ENCODE results near the gene TECTB. TPM values are rescaled to one million over a fixed set of nuclear protein-coding genes. Genes with fewer than 3 reads are reported as not detected.

The TECTB gene
- total RNA-seq: not detected
- polyA plus RNA-seq (2013, experiment 1 of 2): not detected
- 0.21 TPM for polyA plus RNA-seq (2013, experiment 2 of 2)
- long read RNA-seq, experiment 1: 0 reads
- long read RNA-seq, experiment 2: 0 reads
- long read RNA-seq, experiment 3: 0 reads
- long read RNA-seq, experiment 4: 0 reads

GRCh38 chr10:112283100-112283499 lies at the start of gene TECTB:
TECTB (plus strand) TSS chr10:112283400; CDS start chr10:112283735, 335 bp downstream.
- WGBS, 2 experiments (ENCODE audit: insufficient coverage in 1 of 2, insufficient read length in 1 of 2): 88 to 93% methylated on average over 5 to 6 of the region's 6 CpGs
- Mint-ChIP-seq H3K27ac (no peak within 1 kb of the TSS), H3K36me3 (ENCODE audit: low read depth) (no peaks in the 10 kb centered on the region), H3K27me3 (ENCODE audit: insufficient read depth) (peaks cover 32% of the 10 kb centered on the region), H3K4me1 (peaks cover 18% of the 10 kb centered on the region), H3K4me3 (no peak within 1 kb of the TSS), H3K9me3 (peaks cover 2% of the 10 kb centered on the region)
- no peak for TF ChIP-seq CTCF (conservative IDR thresholded peaks at IDR 0.05)
- Histone ChIP-seq H3K9me3 (ENCODE audit: control insufficient read depth, low read length) (no peaks in the 10 kb centered on the region), H3K27ac (ENCODE audit: low read depth, low read length) (no peak within 1 kb of the TSS), H3K36me3 (ENCODE audit: control insufficient read depth, insufficient read depth, low read length) (no peaks in the 10 kb centered on the region), H3K27me3 (ENCODE audit: control insufficient read depth, insufficient read depth, low read length, poor library complexity, severe bottlenecking) (peaks cover 25% of the 10 kb centered on the region), H3K9ac (ENCODE audit: extremely low read depth, low read length, poor library complexity, severe bottlenecking) (no peak within 1 kb of the TSS), H3K4me3 (ENCODE audit: low read length) (no peak within 1 kb of the TSS), H3K4me1 (ENCODE audit: control insufficient read depth, insufficient read depth, low read length) (peaks cover 4% of the 10 kb centered on the region)
- no peak for DNase-seq

- peaks cover 16% of the 10 kb centered on the region for H3K9me3 ChIP-seq (ENCODE audit: control insufficient read depth, low read length)
- WGBS, 2 experiments (ENCODE audit: insufficient coverage in 1 of 2, insufficient read length in 1 of 2): 89 to 100% methylated on average over 6 to 7 of the region's 7 CpGs
Observed at GRCh38 chr10:112235141-112235540, 48.1 kb upstream of the TECTB start.

GRCh38 chr10:112235920-112236319 lies 47.3 kb upstream of the TECTB start:
- Histone ChIP-seq H3K36me3 (ENCODE audit: control insufficient read depth, insufficient read depth, low read length) (no peaks in the 10 kb centered on the region), H3K4me3 (ENCODE audit: low read length) (no peak overlapping the region), H3K9me3 (ENCODE audit: control insufficient read depth, low read length) (peaks cover 18% of the 10 kb centered on the region), H3K4me1 (ENCODE audit: control insufficient read depth, insufficient read depth, low read length) (peaks cover 2% of the 10 kb centered on the region), H3K27ac (ENCODE audit: low read depth, low read length) (no peak overlapping the region), H3K27me3 (ENCODE audit: control insufficient read depth, insufficient read depth, low read length, poor library complexity, severe bottlenecking) (no peaks in the 10 kb centered on the region), H3K9ac (ENCODE audit: extremely low read depth, low read length, poor library complexity, severe bottlenecking) (no peak overlapping the region)
- Mint-ChIP-seq H3K27me3 (ENCODE audit: insufficient read depth) (peaks cover 2% of the 10 kb centered on the region), H3K36me3 (ENCODE audit: low read depth) (no peaks in the 10 kb centered on the region), H3K27ac (no peak overlapping the region), H3K4me3 (no peak overlapping the region), H3K4me1 (peaks cover 15% of the 10 kb centered on the region), H3K9me3 (peaks cover 20% of the 10 kb centered on the region)
- no peak for TF ChIP-seq CTCF (conservative IDR thresholded peaks at IDR 0.05)
- WGBS, 2 experiments (ENCODE audit: insufficient coverage in 1 of 2, insufficient read length in 1 of 2): 76 to 92% methylated on average over 4 of the region's 4 CpGs
- DNase-seq: no peak

More at GRCh38 chr10:112235141-112235540, 48.1 kb upstream of the TECTB start:
- Histone ChIP-seq H3K4me1 (ENCODE audit: control insufficient read depth, insufficient read depth, low read length) (peaks cover 2% of the 10 kb centered on the region), H3K36me3 (ENCODE audit: control insufficient read depth, insufficient read depth, low read length) (no peaks in the 10 kb centered on the region), H3K9ac (ENCODE audit: extremely low read depth, low read length, poor library complexity, severe bottlenecking) (no peak overlapping the region), H3K4me3 (ENCODE audit: low read length) (no peak overlapping the region), H3K27me3 (ENCODE audit: control insufficient read depth, insufficient read depth, low read length, poor library complexity, severe bottlenecking) (no peaks in the 10 kb centered on the region), H3K27ac (ENCODE audit: low read depth, low read length) (no peak overlapping the region)
- no peak for DNase-seq
- TF ChIP-seq CTCF (conservative IDR thresholded peaks at IDR 0.05): no peak
- H3K4me3 Mint-ChIP-seq: no peak overlapping the region
- no peaks in the 10 kb centered on the region for H3K27me3 Mint-ChIP-seq (ENCODE audit: insufficient read depth)
- H3K9me3 Mint-ChIP-seq: peaks cover 20% of the 10 kb centered on the region
- peaks cover 19% of the 10 kb centered on the region for H3K4me1 Mint-ChIP-seq
- no peaks in the 10 kb centered on the region for H3K36me3 Mint-ChIP-seq (ENCODE audit: low read depth)
- H3K27ac Mint-ChIP-seq: no peak overlapping the region

Measured in endodermal cell (in vitro differentiated cells).